ENCODE measurements around the gene MACROD1. TPM values are rescaled to one million over a fixed set of nuclear protein-coding genes. Genes with fewer than 3 reads are reported as not detected.

Gene MACROD1
- total RNA-seq, 2 experiments from 2014 or later = 6.0 to 6.3 TPM

GRCh38 chr11:64203421-64204079 is 37.6 kb upstream of the MACROD1 start:
- ChIA-PET POLR2A (interaction anchor here (1.2 to 7.1 kb wide), 5 partner anchors 21 to 81 kb away, joined by 3 to 116 read pairs (median 12); partner anchors contain the start of genes BAD, FKBP2, GPR137 and NUDT22), CTCF (interaction anchor here (1.2 to 5.4 kb wide), 11 partner anchors 14 to 203 kb away, joined by 3 to 123 read pairs (median 9); partner anchors contain the start of genes CATSPERZ, ESRRA, FKBP2 and NUDT22)

GRCh38 chr11:64202992-64203391 is 37.1 kb upstream of the MACROD1 start:
- H3K9me3 ChIP-seq (ENCODE audit: control insufficient read depth in 1 of 2, insufficient read depth in 1 of 2, low read length in 2 of 2) = no peaks in the 10 kb centered on the region
- TF ChIP-seq CTCF (IDR thresholded peaks at IDR 0.05) = no peak

More at GRCh38 chr11:64203421-64204079, 37.6 kb upstream of the MACROD1 start:
- Histone ChIP-seq H3K27ac (ENCODE audit: low read depth in 1 of 2, low read length in 2 of 2) (no peak overlapping the region), H3K4me3 (ENCODE audit: low read length) (no peak overlapping the region), H3K9me3 (ENCODE audit: control insufficient read depth in 1 of 2, insufficient read depth in 1 of 2, low read length in 2 of 2) (no peaks in the 10 kb centered on the region), H3K36me3 (ENCODE audit: insufficient read depth, low read length) (peaks cover 53% of the 10 kb centered on the region), H3K4me1 (ENCODE audit: insufficient read depth, low read length) (peaks cover 40% of the 10 kb centered on the region), H3K27me3 (ENCODE audit: control insufficient read depth in 1 of 2, insufficient read depth in 2 of 2, low read length in 2 of 2) (no peaks in the 10 kb centered on the region)
- Mint-ChIP-seq H3K4me1 (ENCODE audit: low read depth) (peaks cover 42% of the 10 kb centered on the region), H3K4me3 (peak overlapping the region; percentile 31), H3K36me3 (ENCODE audit: low read depth) (peaks cover 78% of the 10 kb centered on the region), H3K27ac (no peak overlapping the region), H3K27me3 (no peaks in the 10 kb centered on the region), H3K9me3 (no peaks in the 10 kb centered on the region)
- no peak for TF ChIP-seq CTCF (IDR thresholded peaks at IDR 0.05)
- ATAC-seq (ENCODE audit: poor library complexity) (no peak), DNase-seq (no peak)
- intact Hi-C loops (cut with DNase I, micrococcal nuclease) = loop anchor here (1.0 to 5.0 kb wide), 6 partner anchors 17 to 449 kb away; partner anchors contain the start of genes STIP1 (in 2 of the 2) and PLCB3 (in 1 of the 2)

DNA sequence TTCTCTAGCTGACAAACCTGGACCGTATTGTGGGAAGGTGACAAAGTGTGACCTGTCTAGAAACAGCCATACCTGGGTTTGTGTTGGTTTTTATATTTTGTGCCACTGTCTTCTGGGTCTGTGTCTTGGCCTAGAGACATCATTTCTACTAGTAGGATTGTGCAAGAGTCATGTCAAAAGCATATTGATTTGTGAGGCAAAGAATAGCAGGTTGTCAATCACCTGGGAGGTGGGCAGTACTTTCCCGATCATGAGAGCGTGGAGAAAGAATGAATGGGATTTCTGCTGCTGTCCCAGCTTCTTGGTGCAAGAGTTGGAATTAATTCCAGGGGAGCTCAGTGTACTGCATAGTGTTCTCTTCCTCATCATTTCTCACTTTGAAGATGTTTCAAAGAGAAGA is 35.6 kb upstream of the MACROD1 start:
- POLR2A ChIA-PET = no interaction called here
- intact Hi-C loops (cut with DNase I, micrococcal nuclease) = loop anchor here in 1 of 2 experiments (5.0 kb wide), 1 partner anchor 451 kb away; no protein-coding TSS in a partner anchor

More at GRCh38 chr11:64202992-64203391, 37.1 kb upstream of the MACROD1 start:
- Mint-ChIP-seq H3K27ac (no peak overlapping the region), H3K4me1 (ENCODE audit: low read depth) (peaks cover 40% of the 10 kb centered on the region), H3K9me3 (no peaks in the 10 kb centered on the region), H3K36me3 (ENCODE audit: low read depth) (peaks cover 78% of the 10 kb centered on the region), H3K27me3 (no peaks in the 10 kb centered on the region), H3K4me3 (no peak overlapping the region)
- no peak for ATAC-seq (ENCODE audit: poor library complexity)
- Histone ChIP-seq H3K4me3 (ENCODE audit: low read length) (no peak overlapping the region), H3K4me1 (ENCODE audit: insufficient read depth, low read length) (peaks cover 34% of the 10 kb centered on the region), H3K36me3 (ENCODE audit: insufficient read depth, low read length) (peaks cover 53% of the 10 kb centered on the region), H3K27ac (ENCODE audit: low read depth in 1 of 2, low read length in 2 of 2) (no peak overlapping the region), H3K27me3 (ENCODE audit: control insufficient read depth in 1 of 2, insufficient read depth in 2 of 2, low read length in 2 of 2) (no peaks in the 10 kb centered on the region)
- POLR2A ChIA-PET = interaction anchor here (1.2 to 6.4 kb wide), 2 partner anchors 44 to 67 kb away, joined by 3 to 108 read pairs; partner anchors contain the start of gene PPP1R14B
- DNase-seq = no peak
- CTCF ChIA-PET = interaction anchor here (2.0 to 5.1 kb wide), 3 partner anchors 43 to 202 kb away, joined by 5 to 56 read pairs (median 15); partner anchors contain the start of genes PLCB3 and PPP1R14B
- intact Hi-C loops (cut with DNase I, micrococcal nuclease) = loop anchor here in 1 of 2 experiments (5.0 kb wide), 1 partner anchor 449 kb away; no protein-coding TSS in a partner anchor

More for the DNA sequence above, 35.6 kb upstream of the MACROD1 start:
- peaks cover 78% of the 10 kb centered on the region for H3K36me3 Mint-ChIP-seq (ENCODE audit: low read depth)
- no peak overlapping the region for H3K27ac ChIP-seq (ENCODE audit: low read depth in 1 of 2, low read length in 2 of 2)
- H3K27ac Mint-ChIP-seq = no peak overlapping the region
- CTCF ChIA-PET = interaction anchor here (0.6 to 1.3 kb wide), 4 partner anchors 15 to 1433 kb away, joined by 3 to 4 read pairs (median 4); partner anchors contain the start of gene STIP1
- no peaks in the 10 kb centered on the region for H3K27me3 ChIP-seq (ENCODE audit: control insufficient read depth in 1 of 2, insufficient read depth in 2 of 2, low read length in 2 of 2)
- H3K36me3 ChIP-seq (ENCODE audit: insufficient read depth, low read length) = peaks cover 67% of the 10 kb centered on the region
- no peak for TF ChIP-seq CTCF (IDR thresholded peaks at IDR 0.05)
- H3K9me3 Mint-ChIP-seq = no peaks in the 10 kb centered on the region
- ATAC-seq (ENCODE audit: poor library complexity) (no peak), DNase-seq (no peak)
- peaks cover 27% of the 10 kb centered on the region for H3K4me1 Mint-ChIP-seq (ENCODE audit: low read depth)
- H3K9me3 ChIP-seq (ENCODE audit: control insufficient read depth in 1 of 2, insufficient read depth in 1 of 2, low read length in 2 of 2) = no peaks in the 10 kb centered on the region
- H3K4me3 ChIP-seq (ENCODE audit: low read length) = no peak overlapping the region
- no peak overlapping the region for H3K4me3 Mint-ChIP-seq
- peaks cover 26% of the 10 kb centered on the region for H3K4me1 ChIP-seq (ENCODE audit: insufficient read depth, low read length)
- H3K27me3 Mint-ChIP-seq = no peaks in the 10 kb centered on the region
